Measurements from ENCODE around the gene TOE1. TPM values are rescaled to one million over a fixed set of nuclear protein-coding genes. Genes with fewer than 3 reads are reported as not detected.
A peak's percentile ranks its signal among the peaks of the same experiment; 100 is the strongest.

The TOE1 gene
- total and polyA plus RNA-seq, 2 donors (not counting 1 experiment from before 2014, with no cell fraction given): 9.0 to 12.1 TPM

- Histone ChIP-seq H3K4me2 (ENCODE audit: extremely low read depth, insufficient read depth, low read length) (no peak overlapping the region), H3K27ac (ENCODE audit: insufficient read depth, low read length) (no peak overlapping the region), H4K20me1 (ENCODE audit: control insufficient read depth, extremely low read depth, insufficient read depth, low read length) (no peaks in the 10 kb centered on the region), H3K9me3 (ENCODE audit: control insufficient read depth, insufficient read depth, low read depth, low read length) (no peaks in the 10 kb centered on the region), H3K36me3 (ENCODE audit: control insufficient read depth, insufficient read depth, low read length) (no peaks in the 10 kb centered on the region), H3K4me1 (ENCODE audit: control insufficient read depth, extremely low read depth, insufficient read depth, low read length) (no peaks in the 10 kb centered on the region), H3K9ac (ENCODE audit: insufficient read depth, low read length) (no peak overlapping the region), H3K4me3 (replicated peaks in 1 of 4; ENCODE audit: control extremely low read depth in 1 of 4, insufficient read depth in 1 of 4, low read depth in 3 of 4, low read length in 4 of 4) (no peak overlapping the region), H3K79me2 (ENCODE audit: control insufficient read depth, insufficient read depth, low read length) (no peaks in the 10 kb centered on the region), H2AFZ (ENCODE audit: low read length) (no peak overlapping the region), H3K27me3 (ENCODE audit: control insufficient read depth, insufficient read depth, low read length) (peaks cover 2% of the 10 kb centered on the region)
- no peak for DNase-seq (ENCODE audit: low read depth in 2 of 2)
- no peak for TF ChIP-seq EZH2 (IDR thresholded peaks at IDR 0.05; ENCODE audit: low read length, missing control alignments)
- TF ChIP-seq CTCF (conservative IDR thresholded peaks at IDR 0.05 in 1 of 2, IDR thresholded peaks at IDR 0.05 in 1 of 2; ENCODE audit: low read depth in 1 of 2, low read length in 2 of 2): no peak
These were observed 20.2 kb upstream of the TOE1 start for GRCh38 chr1:45319761-45320160.

- Histone ChIP-seq H3K9me3 (ENCODE audit: control insufficient read depth, insufficient read depth, low read depth, low read length) (no peaks in the 10 kb centered on the region), H3K4me2 (ENCODE audit: extremely low read depth, insufficient read depth, low read length) (no peak overlapping the region), H3K36me3 (ENCODE audit: control insufficient read depth, insufficient read depth, low read length) (no peaks in the 10 kb centered on the region), H3K4me3 (replicated peaks in 1 of 4; ENCODE audit: control extremely low read depth in 1 of 4, insufficient read depth in 1 of 4, low read depth in 3 of 4, low read length in 4 of 4) (no peak overlapping the region), H3K27ac (ENCODE audit: insufficient read depth, low read length) (no peak overlapping the region), H4K20me1 (ENCODE audit: control insufficient read depth, extremely low read depth, insufficient read depth, low read length) (no peaks in the 10 kb centered on the region), H3K27me3 (ENCODE audit: control insufficient read depth, insufficient read depth, low read length) (peaks cover 2% of the 10 kb centered on the region), H3K9ac (ENCODE audit: insufficient read depth, low read length) (no peak overlapping the region), H3K4me1 (ENCODE audit: control insufficient read depth, extremely low read depth, insufficient read depth, low read length) (peaks cover under 1% of the 10 kb centered on the region), H2AFZ (ENCODE audit: low read length) (no peak overlapping the region), H3K79me2 (ENCODE audit: control insufficient read depth, insufficient read depth, low read length) (no peaks in the 10 kb centered on the region)
- no peak for TF ChIP-seq CTCF (conservative IDR thresholded peaks at IDR 0.05 in 1 of 2, IDR thresholded peaks at IDR 0.05 in 1 of 2; ENCODE audit: low read depth in 1 of 2, low read length in 2 of 2)
- TF ChIP-seq EZH2 (IDR thresholded peaks at IDR 0.05; ENCODE audit: low read length, missing control alignments): no peak
- DNase-seq (ENCODE audit: low read depth in 2 of 2): no peak
These were observed 18.5 kb upstream of the TOE1 start for GRCh38 chr1:45321444-45321843.

- no peaks in the 10 kb centered on the region for H3K36me3 ChIP-seq (ENCODE audit: control insufficient read depth, insufficient read depth, low read length)
- TF ChIP-seq EZH2 (IDR thresholded peaks at IDR 0.05; ENCODE audit: low read length, missing control alignments): no peak
- TF ChIP-seq CTCF (conservative IDR thresholded peaks at IDR 0.05 in 1 of 2, IDR thresholded peaks at IDR 0.05 in 1 of 2; ENCODE audit: low read depth in 1 of 2, low read length in 2 of 2): no peak
- DNase-seq (ENCODE audit: low read depth in 2 of 2): peak in 1 of 2 donors; percentile 13
- peaks cover 2% of the 10 kb centered on the region for H3K27me3 ChIP-seq (ENCODE audit: control insufficient read depth, insufficient read depth, low read length)
- no peaks in the 10 kb centered on the region for H3K79me2 ChIP-seq (ENCODE audit: control insufficient read depth, insufficient read depth, low read length)
- H4K20me1 ChIP-seq (ENCODE audit: control insufficient read depth, extremely low read depth, insufficient read depth, low read length): no peaks in the 10 kb centered on the region
- no peaks in the 10 kb centered on the region for H3K9me3 ChIP-seq (ENCODE audit: control insufficient read depth, insufficient read depth, low read depth, low read length)
- H3K4me1 ChIP-seq (ENCODE audit: control insufficient read depth, extremely low read depth, insufficient read depth, low read length): peaks cover 6% of the 10 kb centered on the region
- no peak overlapping the region for H3K27ac ChIP-seq (ENCODE audit: insufficient read depth, low read length)
- H2AFZ ChIP-seq (ENCODE audit: low read length): no peak overlapping the region
- H3K4me2 ChIP-seq (ENCODE audit: extremely low read depth, insufficient read depth, low read length): no peak overlapping the region
- no peak overlapping the region for H3K4me3 ChIP-seq (replicated peaks in 1 of 4; ENCODE audit: control extremely low read depth in 1 of 4, insufficient read depth in 1 of 4, low read depth in 3 of 4, low read length in 4 of 4)
- no peak overlapping the region for H3K9ac ChIP-seq (ENCODE audit: insufficient read depth, low read length)
These were observed 17.4 kb upstream of the TOE1 start for GRCh38 chr1:45322486-45323040.
